H9 (cell line): ENCODE data around the gene FOXB2. TPM values are rescaled to one million over a fixed set of nuclear protein-coding genes. Genes with fewer than 3 reads are reported as not detected.

ENCODE experiments used
- DNase-seq: peaks from one replicate; pipeline ENCODE4 v3.0.0-alpha.2; 2017
- H2AFZ ChIP-seq: one replicate; pipeline ENCODE4 v1.6.1; 2013; ENCODE audit warnings: mild to moderate bottlenecking, low read length, control low read depth, moderate library complexity
- H2AK5ac ChIP-seq: 2 replicates; pipeline ENCODE4 v1.6.1; 2013; ENCODE audit warnings: low read length, control low read depth, mixed read lengths; ENCODE audit not compliant: insufficient read length
- H2BK120ac ChIP-seq: one replicate; pipeline ENCODE4 v1.6.1; 2013; ENCODE audit warnings: low read depth, mild to moderate bottlenecking, low read length, control low read depth, inconsistent platforms; ENCODE audit not compliant: poor library complexity, severe bottlenecking
- H2BK12ac ChIP-seq: 2 replicates; pipeline ENCODE4 v1.6.1; 2013; ENCODE audit warnings: low read length, control low read depth, mixed read lengths, low read depth; ENCODE audit not compliant: insufficient read length
- H2BK15ac ChIP-seq: 2 replicates; pipeline ENCODE4 v1.6.1; 2013; ENCODE audit warnings: low read depth, low read length, control low read depth
- H2BK20ac ChIP-seq: one replicate; pipeline ENCODE4 v1.6.1; 2013; ENCODE audit warnings: low read depth, mild to moderate bottlenecking, low read length, control low read depth, inconsistent platforms; ENCODE audit not compliant: poor library complexity, severe bottlenecking
- H2BK5ac ChIP-seq: 2 replicates; pipeline ENCODE4 v1.6.1; 2013; ENCODE audit warnings: low read length, control low read depth, mixed read lengths; ENCODE audit not compliant: insufficient read length
- H3K14ac ChIP-seq: 2 replicates; pipeline ENCODE4 v1.6.1; 2013; ENCODE audit warnings: low read length, control low read depth; ENCODE audit not compliant: insufficient read depth
- H3K18ac ChIP-seq: 2 replicates; pipeline ENCODE4 v1.6.1; 2013; ENCODE audit warnings: low read depth, mild to moderate bottlenecking, mixed read lengths, low read length, control low read depth; ENCODE audit not compliant: insufficient read length
- H3K23ac ChIP-seq: 2 replicates; pipeline ENCODE4 v1.6.1; 2013; ENCODE audit warnings: low read length, control low read depth, mixed read lengths, low read depth; ENCODE audit not compliant: insufficient read length
- H3K23me2 ChIP-seq: 2 replicates; pipeline ENCODE4 v1.6.1; 2013; ENCODE audit warnings: low read depth, mild to moderate bottlenecking, mixed read lengths, low read length, control low read depth; ENCODE audit not compliant: insufficient read length, poor library complexity, severe bottlenecking
- H3K27ac ChIP-seq: 2 replicates; pipeline ENCODE4 v1.5.1; 2013; ENCODE audit warnings: low read length, control low read depth, mixed read lengths, low read depth; ENCODE audit not compliant: insufficient read length
- H3K27me3 ChIP-seq: 2 replicates; pipeline ENCODE4 v1.6.1; 2013; ENCODE audit warnings: low read length, control low read depth, inconsistent platforms; ENCODE audit not compliant: insufficient read depth
- H3K4ac ChIP-seq: 2 replicates; pipeline ENCODE4 v1.6.1; 2013; ENCODE audit warnings: low read depth, mild to moderate bottlenecking, control low read depth, inconsistent platforms, low read length, moderate library complexity
- H3K4me1 ChIP-seq: 2 replicates; pipeline ENCODE4 v1.6.1; 2013; ENCODE audit warnings: low read length, control low read depth, inconsistent platforms; ENCODE audit not compliant: insufficient read depth
- H3K4me2 ChIP-seq: 2 replicates; pipeline ENCODE4 v1.6.1; 2013; ENCODE audit warnings: low read length, control low read depth, mixed read lengths; ENCODE audit not compliant: insufficient read length, insufficient read depth
- H3K56ac ChIP-seq: 2 replicates; pipeline ENCODE4 v1.6.1; 2013; ENCODE audit warnings: low read depth, mild to moderate bottlenecking, mixed read lengths, low read length, control low read depth; ENCODE audit not compliant: insufficient read length
- H3K79me1 ChIP-seq: 2 replicates; pipeline ENCODE4 v1.6.1; 2013; ENCODE audit warnings: low read depth, mild to moderate bottlenecking, moderate library complexity, low read length, control low read depth, inconsistent platforms; ENCODE audit not compliant: insufficient read depth, poor library complexity, severe bottlenecking
- H3K79me2 ChIP-seq: 2 replicates; pipeline ENCODE4 v1.6.1; 2013; ENCODE audit warnings: low read length, control low read depth, inconsistent platforms; ENCODE audit not compliant: insufficient read depth
- H3K9ac ChIP-seq: 2 replicates; pipeline ENCODE4 v1.6.1; 2013; ENCODE audit warnings: low read length, control low read depth, mixed read lengths; ENCODE audit not compliant: insufficient read length; ENCODE audit errors: extremely low read depth
- H3K9me3 ChIP-seq: one replicate; pipeline ENCODE4 v1.6.1; 2013; ENCODE audit warnings: low read depth, low read length, inconsistent platforms; ENCODE audit not compliant: control insufficient read depth
- H3T11ph ChIP-seq: one replicate; pipeline ENCODE4 v1.6.1; 2013; ENCODE audit warnings: mild to moderate bottlenecking, low read length, control low read depth, inconsistent platforms
- H4K20me1 ChIP-seq: one replicate; pipeline ENCODE4 v1.6.1; 2013; ENCODE audit not compliant: control insufficient read depth, insufficient read length, insufficient read depth
- H4K5ac ChIP-seq: 2 replicates; pipeline ENCODE4 v1.6.1; 2013; ENCODE audit warnings: low read depth, mild to moderate bottlenecking, mixed read lengths, low read length, control low read depth; ENCODE audit not compliant: insufficient read length
- H4K8ac ChIP-seq: replicated peaks from 2 replicates; pipeline ENCODE4 v1.6.1; 2013; ENCODE audit warnings: low read length, control low read depth, mixed read lengths, low read depth; ENCODE audit not compliant: insufficient read length
- H4K91ac ChIP-seq: 2 replicates; pipeline ENCODE4 v1.6.1; 2013; ENCODE audit warnings: low read depth, mild to moderate bottlenecking, moderate library complexity, mixed read lengths, low read length, control low read depth; ENCODE audit not compliant: insufficient read length
- H3K27ac Mint-ChIP-seq, 3 experiments: 2 replicates in 2 of 3; 3 replicates in 1 of 3; pipeline ENCODE4 v1.8.0; 2020 to 2021; ENCODE audit warnings: mixed read lengths in 3 of 3, mild to moderate bottlenecking in 1 of 3, moderate library complexity in 1 of 3
- H3K27me3 Mint-ChIP-seq: 2 replicates; pipeline ENCODE4 v1.8.0; 2021; ENCODE audit warnings: low read depth, mild to moderate bottlenecking, moderate library complexity, mixed read lengths
- H3K36me3 Mint-ChIP-seq, 3 experiments: 2 replicates in 2 of 3; 3 replicates in 1 of 3; pipeline ENCODE4 v1.8.0; 2020 to 2021; ENCODE audit warnings: low read depth in 3 of 3, mixed read lengths in 3 of 3; ENCODE audit not compliant: insufficient read depth in 1 of 3
- H3K4me1 Mint-ChIP-seq, 2 experiments: 2 replicates each; pipeline ENCODE4 v1.8.0; 2020; ENCODE audit warnings: mixed read lengths in 2 of 2
- H3K4me3 Mint-ChIP-seq, 2 experiments: 2 replicates in 1 of 2; 3 replicates in 1 of 2; pipeline ENCODE4 v1.8.0; 2020 to 2021; ENCODE audit warnings: mild to moderate bottlenecking in 2 of 2, mixed read lengths in 2 of 2, moderate library complexity in 1 of 2
- H3K9me3 Mint-ChIP-seq, 2 experiments: 2 replicates in 1 of 2; 3 replicates in 1 of 2; pipeline ENCODE4 v1.8.0; 2020; ENCODE audit warnings: mild to moderate bottlenecking in 2 of 2, mixed read lengths in 2 of 2, moderate library complexity in 1 of 2
- WGBS: extraction: QIAGEN DNeasy Blood & Tissue Kit; methylation state at CpG from one replicate; pipeline ENCODE4 v1.1.7; 2013; ENCODE audit warnings: missing lambda C conversion rate, low lambda C conversion rate, mixed read lengths; ENCODE audit not compliant: insufficient read length; ENCODE audit errors: extremely low coverage; 5-methylcytosine and 5-hydroxymethylcytosine counted together
- total RNA-seq: library from RNA; stranded (reverse); gene quantifications from 2 replicates; pipeline ENCODE4 v1.2.1, GENCODE V29; 2021
- TF ChIP-seq, protein P1 (sequence below): fragments of 200-600 bp; sonication (generic); conservative IDR thresholded peaks from 3 replicates; pipeline ENCODE4 v1.8.0; 2021; ENCODE audit warnings: antibody characterized with exemption, mild to moderate bottlenecking

The FOXB2 gene
- total RNA-seq, 1 experiment from 2014 or later, result 7.8 TPM

DNA sequence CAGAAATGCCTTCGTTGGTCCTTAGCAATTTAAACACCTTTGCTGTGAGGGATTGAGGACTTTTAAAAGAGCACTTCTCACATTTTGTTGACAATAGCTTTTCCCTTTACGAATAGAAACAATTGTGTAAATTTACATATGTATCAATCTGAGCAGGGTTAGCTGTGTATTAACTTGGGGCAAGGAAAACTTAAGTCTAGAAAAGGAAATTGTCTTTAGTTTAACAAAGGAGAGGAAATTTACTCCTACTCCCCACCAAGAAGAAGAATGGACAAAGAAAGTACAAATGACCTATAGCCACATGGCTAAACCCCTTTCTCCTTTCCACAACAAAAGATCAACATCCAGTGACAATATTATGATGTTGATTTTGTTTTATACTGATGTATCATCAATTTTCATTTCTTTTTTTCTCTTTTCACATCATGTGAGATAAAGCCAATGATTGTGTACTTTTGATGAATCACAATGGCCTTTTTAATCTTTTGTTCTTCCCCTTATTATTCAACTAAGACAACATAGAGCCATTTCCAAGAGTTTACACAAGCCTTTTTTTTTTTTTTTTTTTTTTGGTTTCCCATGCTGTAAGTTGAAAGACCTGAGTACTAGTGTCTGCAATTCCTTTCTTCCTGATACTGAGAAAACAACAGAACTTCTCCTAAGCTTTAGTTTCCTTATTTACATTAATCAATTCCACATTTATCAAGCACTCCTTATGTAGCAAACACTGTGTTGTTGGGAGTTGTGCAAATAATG is 19.0 kb downstream of the FOXB2 start:
- Histone ChIP-seq H3K18ac (no peak overlapping the region), H3K23ac (no peak overlapping the region), H3K27me3 (no peaks in the 10 kb centered on the region; the same call in 1 of the 2 replicates), H3K79me2 (no peaks in the 10 kb centered on the region), H4K8ac (no peak overlapping the region), H3K23me2 (no peaks in the 10 kb centered on the region), H3K9me3 (no peaks in the 10 kb centered on the region), H3K4me1 (peaks cover 9% of the 10 kb centered on the region; the same call in 1 of the 2 replicates), H2AK5ac (no peak overlapping the region), H3K14ac (no peak overlapping the region), H3K4me2 (peak overlapping the region; percentile 18), H2BK20ac (no peak overlapping the region), H3K79me1 (no peaks in the 10 kb centered on the region), H2BK120ac (no peak overlapping the region), H2BK5ac (no peak overlapping the region), H2BK15ac (no peak overlapping the region), H4K91ac (no peak overlapping the region), H2BK12ac (no peak overlapping the region), H3K27ac (peak overlapping the region; percentile 78), H3K9ac (no peak overlapping the region), H3K56ac (no peak overlapping the region), H3K4ac (no peak overlapping the region), H4K20me1 (peaks cover 2% of the 10 kb centered on the region), H2AFZ (no peak overlapping the region), H4K5ac (no peak overlapping the region), H3T11ph (no peak overlapping the region)
- Mint-ChIP-seq H3K4me1 (peaks cover 35 to 44% of the 10 kb centered on the region in 2 experiments), H3K9me3 (peaks cover 0 to 5% of the 10 kb centered on the region in 2 experiments; a peak in 2 of 5 replicates), H3K36me3 (peaks cover 0 to 5% (median 0%) of the 10 kb centered on the region in 3 experiments; a peak in 3 of 7 replicates), H3K27me3 (peaks cover 64% of the 10 kb centered on the region), H3K4me3 (no peak overlapping the region), H3K27ac (peak overlapping the region; percentile 84 to 88 (median 85))
- TF ChIP-seq, protein P1, sequence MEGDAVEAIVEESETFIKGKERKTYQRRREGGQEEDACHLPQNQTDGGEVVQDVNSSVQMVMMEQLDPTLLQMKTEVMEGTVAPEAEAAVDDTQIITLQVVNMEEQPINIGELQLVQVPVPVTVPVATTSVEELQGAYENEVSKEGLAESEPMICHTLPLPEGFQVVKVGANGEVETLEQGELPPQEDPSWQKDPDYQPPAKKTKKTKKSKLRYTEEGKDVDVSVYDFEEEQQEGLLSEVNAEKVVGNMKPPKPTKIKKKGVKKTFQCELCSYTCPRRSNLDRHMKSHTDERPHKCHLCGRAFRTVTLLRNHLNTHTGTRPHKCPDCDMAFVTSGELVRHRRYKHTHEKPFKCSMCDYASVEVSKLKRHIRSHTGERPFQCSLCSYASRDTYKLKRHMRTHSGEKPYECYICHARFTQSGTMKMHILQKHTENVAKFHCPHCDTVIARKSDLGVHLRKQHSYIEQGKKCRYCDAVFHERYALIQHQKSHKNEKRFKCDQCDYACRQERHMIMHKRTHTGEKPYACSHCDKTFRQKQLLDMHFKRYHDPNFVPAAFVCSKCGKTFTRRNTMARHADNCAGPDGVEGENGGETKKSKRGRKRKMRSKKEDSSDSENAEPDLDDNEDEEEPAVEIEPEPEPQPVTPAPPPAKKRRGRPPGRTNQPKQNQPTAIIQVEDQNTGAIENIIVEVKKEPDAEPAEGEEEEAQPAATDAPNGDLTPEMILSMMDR, result no peak
- no peak for DNase-seq
- no CpG with 5 or more reads among the region's 2 CpGs for WGBS
